ENCODE results near the gene HIVEP3. TPM values are rescaled to one million over a fixed set of nuclear protein-coding genes. Genes with fewer than 3 reads are reported as not detected.

HIVEP3 gene
- total RNA-seq, 2 donors from 2014 or later: 2.3 to 12.8 TPM

- Histone ChIP-seq H3K9me3 (no peaks in the 10 kb centered on the region), H3K27me3 (replicated peaks; ENCODE audit: insufficient read depth) (no peaks in the 10 kb centered on the region), H3K4me1 (ENCODE audit: control insufficient read depth in 1 of 2, low read depth in 2 of 2) (no peaks in the 10 kb centered on the region), H3K4me3 (no peak overlapping the region), H3K27ac (no peak overlapping the region), H3K36me3 (no peaks in the 10 kb centered on the region)
- TF ChIP-seq, protein P1, sequence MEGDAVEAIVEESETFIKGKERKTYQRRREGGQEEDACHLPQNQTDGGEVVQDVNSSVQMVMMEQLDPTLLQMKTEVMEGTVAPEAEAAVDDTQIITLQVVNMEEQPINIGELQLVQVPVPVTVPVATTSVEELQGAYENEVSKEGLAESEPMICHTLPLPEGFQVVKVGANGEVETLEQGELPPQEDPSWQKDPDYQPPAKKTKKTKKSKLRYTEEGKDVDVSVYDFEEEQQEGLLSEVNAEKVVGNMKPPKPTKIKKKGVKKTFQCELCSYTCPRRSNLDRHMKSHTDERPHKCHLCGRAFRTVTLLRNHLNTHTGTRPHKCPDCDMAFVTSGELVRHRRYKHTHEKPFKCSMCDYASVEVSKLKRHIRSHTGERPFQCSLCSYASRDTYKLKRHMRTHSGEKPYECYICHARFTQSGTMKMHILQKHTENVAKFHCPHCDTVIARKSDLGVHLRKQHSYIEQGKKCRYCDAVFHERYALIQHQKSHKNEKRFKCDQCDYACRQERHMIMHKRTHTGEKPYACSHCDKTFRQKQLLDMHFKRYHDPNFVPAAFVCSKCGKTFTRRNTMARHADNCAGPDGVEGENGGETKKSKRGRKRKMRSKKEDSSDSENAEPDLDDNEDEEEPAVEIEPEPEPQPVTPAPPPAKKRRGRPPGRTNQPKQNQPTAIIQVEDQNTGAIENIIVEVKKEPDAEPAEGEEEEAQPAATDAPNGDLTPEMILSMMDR (IDR thresholded peaks at IDR 0.05): no peak
- ATAC-seq (ENCODE audit: insufficient number of reproducible peaks, low FRiP score, low read depth) (no peak), DNase-seq (ENCODE audit: low spot score) (no peak)
Measured at GRCh38 chr1:41908288-41908895, 10.3 kb downstream of the HIVEP3 start.

- no peaks in the 10 kb centered on the region for H3K9me3 ChIP-seq
- DNase-seq (ENCODE audit: low spot score): no peak
- TF ChIP-seq, protein P1 (IDR thresholded peaks at IDR 0.05): no peak
- H3K4me1 ChIP-seq (ENCODE audit: control insufficient read depth in 1 of 2, low read depth in 2 of 2): peaks cover 0 to under 1% of the 10 kb centered on the region in 2 donors
- no peaks in the 10 kb centered on the region for H3K27me3 ChIP-seq (replicated peaks; ENCODE audit: insufficient read depth)
- H3K4me3 ChIP-seq: no peak overlapping the region
- H3K27ac ChIP-seq: no peak overlapping the region
- no peaks in the 10 kb centered on the region for H3K36me3 ChIP-seq
- no peak for ATAC-seq (ENCODE audit: insufficient number of reproducible peaks, low FRiP score, low read depth)
Measured at GRCh38 chr1:41907446-41907845, 11.3 kb downstream of the HIVEP3 start.

GRCh38 chr1:41906943-41907342, 11.8 kb downstream of the HIVEP3 start:
- Histone ChIP-seq H3K4me1 (ENCODE audit: control insufficient read depth in 1 of 2, low read depth in 2 of 2) (peaks cover 0 to 5% of the 10 kb centered on the region in 2 donors), H3K27me3 (replicated peaks; ENCODE audit: insufficient read depth) (no peaks in the 10 kb centered on the region), H3K4me3 (no peak overlapping the region), H3K9me3 (no peaks in the 10 kb centered on the region), H3K27ac (no peak overlapping the region), H3K36me3 (no peaks in the 10 kb centered on the region)
- DNase-seq (ENCODE audit: low spot score): no peak
- TF ChIP-seq, protein P1 (IDR thresholded peaks at IDR 0.05): no peak
- ATAC-seq (ENCODE audit: insufficient number of reproducible peaks, low FRiP score, low read depth): no peak

DNA sequence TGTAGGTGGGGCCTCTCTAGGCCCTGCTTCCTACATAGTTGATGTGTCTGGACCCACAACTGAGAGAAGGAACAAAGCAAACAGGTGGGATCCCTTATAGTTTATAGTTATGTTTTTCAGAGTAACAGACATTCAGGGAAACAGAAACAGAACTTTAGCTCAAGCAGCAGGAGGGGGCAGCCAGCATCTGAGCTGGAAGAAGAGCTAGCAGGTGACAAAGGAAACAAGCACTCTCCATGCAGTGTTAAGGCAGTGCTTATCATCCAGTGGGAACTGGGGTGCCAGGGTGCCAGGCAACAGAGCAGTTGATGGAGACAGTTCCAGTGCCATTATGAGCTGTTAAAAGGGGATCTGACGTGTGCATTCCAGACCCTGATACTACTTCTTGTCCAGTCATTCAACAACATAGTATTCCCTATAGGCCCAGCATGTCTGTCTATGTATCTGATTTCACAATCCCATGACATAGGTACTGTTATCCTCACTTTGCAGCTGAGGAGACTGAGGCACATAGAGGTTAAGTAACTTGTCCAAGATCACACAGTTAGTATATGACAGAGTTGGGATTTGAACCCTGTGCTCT, 13.5 kb downstream of the HIVEP3 start:
- Histone ChIP-seq H3K36me3 (no peaks in the 10 kb centered on the region), H3K4me3 (no peak overlapping the region), H3K9me3 (no peaks in the 10 kb centered on the region), H3K27me3 (replicated peaks; ENCODE audit: insufficient read depth) (no peaks in the 10 kb centered on the region), H3K4me1 (ENCODE audit: control insufficient read depth in 1 of 2, low read depth in 2 of 2) (peaks cover 0 to 10% of the 10 kb centered on the region in 2 donors), H3K27ac (no peak overlapping the region)
- TF ChIP-seq, protein P1 (IDR thresholded peaks at IDR 0.05): no peak
- DNase-seq (ENCODE audit: low spot score) (no peak), ATAC-seq (ENCODE audit: insufficient number of reproducible peaks, low FRiP score, low read depth) (no peak)

- no peaks in the 10 kb centered on the region for H3K9me3 ChIP-seq
- H3K27me3 ChIP-seq (replicated peaks; ENCODE audit: insufficient read depth): no peaks in the 10 kb centered on the region
- no peak overlapping the region for H3K27ac ChIP-seq
- TF ChIP-seq, protein P1 (IDR thresholded peaks at IDR 0.05): no peak
- no peak for ATAC-seq (ENCODE audit: insufficient number of reproducible peaks, low FRiP score, low read depth)
- no peak for DNase-seq (ENCODE audit: low spot score)
- H3K4me1 ChIP-seq (ENCODE audit: control insufficient read depth in 1 of 2, low read depth in 2 of 2): peaks cover 0 to 10% of the 10 kb centered on the region in 2 donors
- no peak overlapping the region for H3K4me3 ChIP-seq
- no peaks in the 10 kb centered on the region for H3K36me3 ChIP-seq
Measured at GRCh38 chr1:41902664-41903063, 16.1 kb downstream of the HIVEP3 start.
